Measurements from ENCODE around the gene GABPA. TPM values are rescaled to one million over a fixed set of nuclear protein-coding genes. Genes with fewer than 3 reads are reported as not detected.
"Not testable (repeated sequence)": the region's sequence is repeated elsewhere in the genome, so short reads cannot be mapped to it uniquely, and the experiment has no call there.

Gene GABPA
- 10 to 100 TPM; 40.7 to 49.3 (median 46.8) TPM for polyA plus RNA-seq (ENCODE audit: insufficient read length in 4 of 4)

DNA sequence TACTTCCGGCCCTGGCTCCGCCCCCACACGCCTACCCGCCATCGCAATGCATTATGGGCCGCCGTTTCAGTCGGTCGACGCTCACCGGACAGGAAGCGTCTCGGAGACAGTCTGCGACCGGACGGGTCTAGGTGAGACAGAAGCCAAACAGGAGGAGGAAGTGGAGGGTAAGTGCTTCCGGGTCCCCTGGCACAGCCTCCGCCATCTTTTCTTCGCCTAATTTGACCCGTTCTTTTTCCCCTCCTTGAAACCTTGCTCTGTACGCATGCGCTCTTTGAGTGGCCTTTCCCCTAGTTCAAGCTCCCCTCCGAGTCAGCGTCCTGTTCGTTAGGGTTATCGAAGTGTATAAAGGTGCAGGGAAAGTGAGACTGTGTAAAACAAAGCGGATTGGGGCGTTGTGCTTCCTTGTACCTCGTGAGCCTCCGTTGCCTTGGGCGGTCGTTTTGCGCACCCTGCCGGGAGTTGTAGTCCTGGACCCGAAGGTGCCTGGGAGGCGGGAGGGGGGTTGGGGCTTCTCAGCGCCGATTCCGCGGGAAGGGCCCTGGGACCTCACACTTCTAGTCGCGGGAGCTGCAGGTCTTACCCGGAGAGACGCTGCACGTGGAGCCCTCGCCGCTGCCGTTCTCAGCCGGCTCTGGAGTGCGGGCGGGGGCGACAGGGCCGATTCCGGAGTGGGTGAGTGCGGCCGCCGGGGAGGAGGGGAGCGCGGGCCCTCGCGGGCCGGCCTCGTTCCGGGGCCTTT, at the start of gene GABPA, which contains the start of gene ATP5PF:
GABPA (plus strand) TSS at position 69 of the 742 bp plus-strand sequence. CDS start 6,627 bp downstream, outside the sequence.
ATP5PF (minus strand) TSS at position 1 of the 742 bp plus-strand sequence. CDS start 5,110 bp downstream, outside the sequence.
- DNase-seq (ENCODE audit: low read depth in 4 of 4, low spot score in 2 of 4) = peak; percentile 95 to 100 (median 98)

DNA sequence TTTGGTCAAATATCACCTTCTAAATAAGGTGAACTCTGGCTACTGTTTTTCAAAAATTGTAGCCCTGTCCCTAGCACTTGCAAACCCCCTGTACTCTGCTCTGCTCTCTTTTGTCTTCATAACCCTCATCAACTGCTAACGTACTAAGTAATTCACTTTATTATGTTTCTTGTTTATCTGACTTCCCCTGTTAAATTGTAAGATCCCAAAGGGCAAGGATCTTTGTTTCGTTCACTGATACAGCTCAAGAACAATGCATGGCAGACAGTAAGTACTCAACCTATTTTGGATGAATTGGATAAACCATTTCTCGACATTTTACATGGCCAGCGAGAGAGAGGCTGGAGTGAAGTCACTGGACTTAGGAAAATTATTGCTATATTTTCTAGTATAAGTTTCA, 47.0 kb upstream of the GABPA start:
- DNase-seq (ENCODE audit: low read depth in 4 of 4, low spot score in 2 of 4) = no peak

DNA sequence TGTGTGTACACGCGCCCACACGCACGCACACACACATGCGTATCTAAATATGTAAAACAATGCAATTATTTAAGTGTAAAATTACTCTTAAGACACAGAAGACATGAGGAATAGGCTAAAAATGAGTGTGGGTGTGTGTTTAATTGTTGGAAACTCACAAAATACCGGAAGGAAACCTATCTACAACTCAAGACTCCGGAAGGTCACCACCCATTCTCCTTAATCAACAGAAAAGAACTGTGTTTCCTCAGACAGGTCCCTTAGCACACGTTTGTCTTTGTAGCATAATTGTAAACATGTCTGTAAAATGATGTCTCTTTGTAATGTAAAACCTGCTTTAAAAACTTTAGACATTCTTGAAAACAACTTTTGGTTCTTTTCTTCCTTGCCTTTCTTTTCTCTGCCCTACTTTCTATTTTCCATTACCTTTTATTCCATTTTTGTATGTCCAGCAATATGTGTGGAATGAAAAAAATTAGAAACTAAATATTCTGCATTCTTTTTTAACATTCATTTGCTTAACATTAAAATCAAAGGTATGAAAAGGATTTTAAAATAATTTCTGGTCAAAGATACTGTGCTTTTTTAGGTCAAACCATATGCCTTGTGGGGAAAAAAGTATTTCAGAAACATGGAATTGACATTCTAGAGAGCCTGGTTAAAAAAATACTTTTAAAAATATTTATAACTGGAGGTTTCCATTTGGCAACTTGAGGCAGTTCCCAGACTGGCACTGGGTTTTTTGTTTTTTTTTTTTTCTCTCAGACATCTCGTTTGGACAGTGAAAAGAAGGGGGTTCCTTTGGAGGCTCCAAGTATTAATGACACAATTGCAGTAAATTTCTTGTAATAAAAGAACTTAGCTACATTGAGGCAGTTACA, 46.3 kb upstream of the GABPA start:
- no peak for DNase-seq (ENCODE audit: low read depth in 4 of 4, low spot score in 2 of 4)

DNA sequence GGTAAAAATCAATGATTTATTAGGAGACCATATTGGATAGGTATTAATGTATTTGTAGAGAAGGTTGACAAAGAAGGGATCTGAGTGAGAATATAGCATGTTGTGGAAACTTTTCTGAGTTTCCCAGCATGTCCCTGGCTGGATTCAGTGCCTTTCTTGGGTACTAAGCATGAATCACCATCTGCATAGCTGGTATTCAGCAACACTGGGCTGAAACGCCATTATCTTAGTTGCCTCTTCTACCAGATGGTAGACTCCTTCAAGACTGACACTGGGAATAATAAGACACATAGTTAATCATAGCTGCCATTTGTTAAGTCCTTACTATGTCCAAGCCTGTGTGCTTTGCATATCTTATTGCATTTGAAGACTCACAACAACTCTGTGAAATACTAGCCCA, 45.5 kb upstream of the GABPA start:
- DNase-seq (ENCODE audit: low read depth in 4 of 4, low spot score in 2 of 4) = no peak

DNA sequence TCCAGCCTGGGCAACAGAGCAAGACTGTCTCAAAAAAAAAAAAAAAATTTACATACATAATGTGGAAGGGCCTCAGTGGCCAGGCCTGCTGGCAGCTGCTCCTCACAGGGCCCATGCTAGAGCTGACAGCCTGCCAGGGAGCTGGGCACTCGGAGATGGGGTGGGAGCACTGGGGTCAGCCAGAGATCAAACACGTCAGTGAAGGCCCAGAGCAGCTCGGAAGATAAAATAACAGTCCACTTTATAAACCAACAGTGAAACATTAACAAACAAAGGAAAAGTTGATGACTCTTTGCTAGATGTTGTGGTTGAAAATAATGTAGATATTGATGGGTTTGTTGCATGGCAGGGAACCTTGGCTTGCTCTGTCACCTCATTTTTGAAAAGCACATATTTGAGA, 42.8 kb upstream of the GABPA start:
- DNase-seq (ENCODE audit: low read depth in 4 of 4, low spot score in 2 of 4) = no peak

DNA sequence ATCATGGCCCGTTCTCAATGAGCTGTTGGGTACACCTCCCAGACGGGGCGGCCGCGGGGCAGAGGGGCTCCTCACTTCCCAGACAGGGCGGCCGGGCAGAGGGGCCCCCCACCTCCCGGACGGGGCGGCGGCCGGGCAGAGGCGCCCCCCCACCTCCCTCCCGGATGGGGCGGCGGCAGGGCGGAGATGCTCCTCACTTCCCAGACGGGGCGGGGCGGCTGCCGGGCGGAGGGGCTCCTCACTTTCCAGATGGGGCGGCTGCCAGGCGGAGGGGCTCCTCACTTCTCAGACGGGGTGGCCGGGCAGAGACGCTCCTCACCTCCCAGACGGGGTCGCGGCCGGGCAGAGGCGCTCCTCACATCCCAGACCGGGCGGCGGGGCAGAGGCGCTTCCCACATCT, 39.3 kb upstream of the GABPA start:
- not testable (repeated sequence) for DNase-seq (ENCODE audit: low read depth in 4 of 4, low spot score in 2 of 4)

DNA sequence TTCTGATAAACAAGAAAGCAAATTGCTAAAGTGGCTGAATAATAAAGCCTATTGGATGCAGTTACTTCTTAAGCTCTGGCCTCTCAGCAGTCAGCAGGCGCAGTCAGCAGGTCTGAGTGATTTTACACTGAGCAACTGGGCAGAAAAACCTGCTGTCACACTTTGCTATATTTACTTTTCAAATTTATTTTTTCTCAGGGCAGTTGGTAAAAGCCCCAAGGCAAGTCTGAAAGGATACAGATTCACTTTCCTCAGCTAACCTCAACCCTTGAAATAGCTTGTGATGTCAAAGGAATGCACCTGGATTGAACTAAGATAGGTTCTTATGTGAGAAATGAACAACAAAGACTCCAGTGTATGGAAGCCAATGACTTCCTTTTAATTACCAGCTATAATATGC, 34.0 kb upstream of the GABPA start:
- no peak for DNase-seq (ENCODE audit: low read depth in 4 of 4, low spot score in 2 of 4)

DNA sequence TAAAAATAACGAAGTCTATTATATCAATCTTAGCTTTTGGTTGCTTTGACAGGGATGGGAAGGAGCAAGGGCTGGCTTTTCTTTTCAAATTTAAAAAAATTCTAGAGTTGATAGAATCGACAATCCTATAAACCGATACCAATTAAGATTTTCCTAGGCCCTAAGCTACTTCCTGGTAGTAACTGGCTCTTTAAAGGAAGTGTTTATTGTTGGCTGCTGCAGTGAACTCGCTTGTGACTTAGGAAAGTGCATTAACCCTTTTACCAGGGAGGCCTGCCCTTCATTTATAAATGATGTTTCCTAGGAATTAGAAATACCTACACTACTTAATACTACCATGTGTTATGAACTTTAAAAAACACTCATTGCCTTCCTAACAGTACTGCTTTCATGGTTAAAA, 33.2 kb upstream of the GABPA start:
- no peak for DNase-seq (ENCODE audit: low read depth in 4 of 4, low spot score in 2 of 4)

DNA sequence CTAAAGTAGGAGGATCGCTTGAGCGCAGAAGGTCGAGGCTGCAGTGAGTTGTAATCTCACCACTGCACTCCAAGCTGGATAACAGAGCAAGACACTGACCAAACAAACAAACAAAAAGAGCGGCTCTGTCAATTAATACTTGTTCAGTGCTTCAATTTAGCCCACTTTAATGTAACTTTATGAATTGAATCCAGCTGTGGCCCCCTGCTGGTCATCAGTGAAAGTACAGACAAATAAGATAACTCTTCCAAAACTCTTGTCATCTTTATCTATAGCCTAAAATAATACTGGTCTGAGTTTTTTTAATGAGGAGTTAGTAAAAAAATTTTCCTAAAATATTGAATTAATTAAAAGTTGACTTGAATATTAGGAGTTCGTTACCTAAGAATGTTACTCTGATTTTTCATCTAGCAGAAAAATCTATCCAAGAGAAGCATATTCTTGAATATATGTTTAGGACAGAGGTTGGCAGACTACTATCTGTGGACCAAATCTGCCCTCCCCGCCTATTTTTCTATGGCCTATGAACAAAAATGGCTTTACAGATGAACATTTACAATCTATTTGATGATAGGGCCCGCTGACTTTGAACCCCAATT, 26.2 kb upstream of the GABPA start:
- peak in 2 of 4 donors; percentile 13 to 18 for DNase-seq (ENCODE audit: low read depth in 4 of 4, low spot score in 2 of 4)

DNA sequence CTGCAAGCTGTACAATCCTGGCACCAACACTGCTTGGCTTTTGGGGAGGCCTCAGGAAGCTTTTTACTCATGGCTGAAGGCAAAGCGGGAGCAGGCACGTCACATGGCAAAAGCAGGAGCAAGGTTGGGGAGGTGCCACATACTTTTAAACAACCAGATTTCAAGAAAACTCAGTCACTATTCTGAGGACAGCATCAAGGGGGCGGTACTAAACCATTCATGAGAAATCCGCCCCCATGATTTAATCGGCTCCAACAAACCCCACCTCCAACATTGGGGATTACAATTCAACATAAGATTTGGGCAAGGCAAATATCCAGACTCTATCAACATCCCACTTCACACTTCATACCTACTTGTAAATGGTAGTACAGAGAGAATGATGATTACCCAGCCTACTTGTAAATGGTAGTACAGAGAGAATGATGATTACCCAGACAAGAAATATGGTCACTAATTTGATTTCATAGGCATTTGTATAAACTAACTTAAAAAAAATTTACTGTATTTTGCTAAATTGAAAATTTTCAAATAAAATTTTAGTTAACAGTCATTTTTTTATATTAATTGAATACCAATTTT, 25.0 kb upstream of the GABPA start:
- no peak for DNase-seq (ENCODE audit: low read depth in 4 of 4, low spot score in 2 of 4)

DNA sequence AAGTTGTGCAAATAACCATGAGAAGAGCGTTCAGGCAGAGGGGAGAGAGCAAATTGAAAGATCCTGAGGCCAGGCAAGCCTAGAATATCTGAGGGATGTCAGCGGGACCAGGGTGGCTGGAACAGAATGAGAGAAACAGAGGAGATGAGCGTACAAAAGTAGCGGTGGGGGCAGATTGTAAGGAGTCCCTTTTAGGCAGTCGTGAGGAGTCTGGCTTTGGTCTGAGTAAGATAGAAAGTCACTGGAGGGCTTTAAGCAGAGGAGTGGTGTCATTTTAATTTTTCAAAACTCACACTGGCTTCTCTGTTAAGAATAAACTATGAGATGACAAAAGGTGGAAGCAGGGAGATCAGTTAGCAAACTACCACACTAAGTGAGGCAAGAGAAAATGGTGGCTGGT, 24.2 kb upstream of the GABPA start:
- no peak for DNase-seq (ENCODE audit: low read depth in 4 of 4, low spot score in 2 of 4)

DNA sequence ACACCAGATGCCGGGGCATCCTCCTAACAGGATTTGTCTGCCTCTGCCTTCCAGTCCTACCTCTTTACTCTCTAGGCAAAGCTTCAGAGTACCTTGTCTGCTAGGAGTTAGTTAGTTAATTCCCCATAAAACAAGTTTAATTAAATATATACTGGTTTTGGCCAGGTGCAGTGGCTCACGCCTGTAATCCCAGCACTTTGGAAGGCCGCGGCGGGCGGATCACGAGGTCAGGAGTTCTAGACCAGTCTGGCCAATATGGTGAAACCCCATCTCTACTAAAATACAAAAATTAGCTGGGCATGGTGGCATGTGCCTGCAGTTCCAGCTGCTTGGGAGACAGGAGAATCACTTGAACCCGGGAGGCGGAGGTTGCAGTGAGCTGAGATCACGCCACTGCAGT, 20.7 kb upstream of the GABPA start:
- not testable (repeated sequence) for DNase-seq (ENCODE audit: low read depth in 4 of 4, low spot score in 2 of 4)

DNA sequence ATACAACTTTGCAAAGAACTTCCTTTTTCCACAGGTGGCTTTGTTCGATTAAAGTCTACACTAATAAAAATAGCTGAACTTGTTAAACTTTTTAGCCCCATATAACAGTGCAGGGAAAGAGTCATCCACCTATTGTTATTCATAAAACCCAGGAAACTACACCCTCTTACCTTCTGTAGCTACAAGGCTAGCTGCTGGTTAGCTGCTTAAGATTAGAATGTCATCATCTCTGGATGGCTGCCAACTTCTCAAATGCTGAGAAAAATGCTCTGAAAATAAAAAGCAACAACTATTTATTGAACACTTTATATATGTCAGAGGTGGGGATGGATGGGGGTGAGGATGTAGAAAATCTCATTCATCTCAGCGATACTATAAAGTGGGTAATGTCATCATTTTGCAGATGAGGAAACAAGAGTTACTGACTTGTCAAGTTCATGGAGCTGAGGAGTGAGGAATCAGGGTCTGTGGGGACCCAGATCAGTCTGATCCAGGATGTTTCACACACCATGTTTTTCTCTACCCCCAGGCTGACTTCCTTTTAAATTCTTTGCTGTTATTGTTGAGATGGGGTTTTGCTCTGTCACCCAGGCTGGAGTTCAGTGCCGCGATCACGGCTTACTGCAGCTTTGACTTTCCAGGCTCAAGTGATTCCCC, 17.2 kb upstream of the GABPA start:
- DNase-seq (ENCODE audit: low read depth in 4 of 4, low spot score in 2 of 4) = no peak

DNA sequence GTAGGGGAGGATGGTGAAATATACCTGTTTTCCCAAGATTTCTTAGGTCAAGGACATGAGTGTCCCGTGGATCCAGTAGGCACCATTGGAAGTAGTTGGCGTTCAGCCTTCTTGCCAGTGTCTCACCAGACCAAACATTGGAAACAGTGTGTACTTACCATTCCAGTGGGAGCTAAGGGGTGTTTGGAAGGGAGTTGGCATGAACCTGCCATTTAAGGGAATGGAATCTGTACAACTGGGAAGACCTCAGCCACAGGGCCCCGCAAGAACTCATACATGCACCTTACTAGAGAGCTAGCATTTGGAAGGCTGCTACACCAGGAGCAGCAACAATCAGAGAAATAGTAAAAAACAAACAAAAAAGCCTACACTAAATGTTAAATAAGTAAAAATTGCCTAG, 12.8 kb upstream of the GABPA start:
- DNase-seq (ENCODE audit: low read depth in 4 of 4, low spot score in 2 of 4) = no peak

DNA sequence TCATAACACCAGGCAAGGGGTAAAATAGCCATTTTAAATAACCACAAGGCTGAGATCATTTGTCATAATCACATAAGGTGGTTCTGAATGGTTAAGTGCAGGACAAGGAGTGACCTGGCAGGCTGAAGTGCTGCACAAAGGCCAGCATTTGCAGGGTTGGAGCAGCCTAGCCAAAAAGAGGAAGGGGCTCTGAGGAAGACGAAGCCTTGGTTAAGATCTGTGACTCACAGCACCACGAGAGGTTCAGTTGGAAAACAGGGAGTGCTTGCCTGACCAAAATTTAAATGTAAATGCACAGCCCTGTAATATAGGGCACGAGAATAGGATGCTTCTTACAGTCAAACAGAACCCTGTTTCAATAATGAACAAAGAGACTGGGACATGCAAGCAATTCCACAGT, 12.1 kb upstream of the GABPA start:
- no peak for DNase-seq (ENCODE audit: low read depth in 4 of 4, low spot score in 2 of 4)

DNA sequence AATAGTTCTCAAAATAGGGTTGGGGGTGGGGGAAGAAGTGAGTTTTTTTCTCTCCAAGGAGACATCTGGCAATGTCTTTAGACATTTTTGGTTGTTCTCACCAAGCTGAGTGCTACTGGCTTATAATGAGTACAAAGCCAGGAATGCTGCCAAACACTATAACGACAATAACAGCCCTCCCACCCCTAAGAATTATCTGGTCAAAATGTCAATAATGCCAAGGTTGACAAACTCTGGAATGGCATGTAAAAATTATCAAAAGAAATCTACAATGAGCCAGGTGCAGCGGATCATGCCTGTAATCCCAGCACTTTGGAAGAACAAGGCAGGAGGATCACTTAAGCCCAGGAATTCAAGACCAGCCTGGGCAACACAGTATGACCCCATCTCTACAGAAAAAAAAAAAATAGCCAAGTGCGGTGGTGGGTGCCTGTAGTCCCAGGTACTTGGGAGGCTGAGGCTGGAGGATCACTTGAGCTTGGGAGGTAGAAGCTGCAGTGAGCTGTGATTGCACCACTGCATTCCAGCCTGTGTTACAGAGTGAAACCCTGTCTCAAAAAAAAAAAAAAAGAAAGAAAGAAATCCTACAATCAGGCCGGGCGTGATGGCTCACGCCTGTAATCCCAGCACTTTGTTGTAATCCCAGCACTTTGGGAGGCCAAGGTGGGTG, 2.5 kb upstream of the GABPA start:
- DNase-seq (ENCODE audit: low read depth in 4 of 4, low spot score in 2 of 4) = no peak

DNA sequence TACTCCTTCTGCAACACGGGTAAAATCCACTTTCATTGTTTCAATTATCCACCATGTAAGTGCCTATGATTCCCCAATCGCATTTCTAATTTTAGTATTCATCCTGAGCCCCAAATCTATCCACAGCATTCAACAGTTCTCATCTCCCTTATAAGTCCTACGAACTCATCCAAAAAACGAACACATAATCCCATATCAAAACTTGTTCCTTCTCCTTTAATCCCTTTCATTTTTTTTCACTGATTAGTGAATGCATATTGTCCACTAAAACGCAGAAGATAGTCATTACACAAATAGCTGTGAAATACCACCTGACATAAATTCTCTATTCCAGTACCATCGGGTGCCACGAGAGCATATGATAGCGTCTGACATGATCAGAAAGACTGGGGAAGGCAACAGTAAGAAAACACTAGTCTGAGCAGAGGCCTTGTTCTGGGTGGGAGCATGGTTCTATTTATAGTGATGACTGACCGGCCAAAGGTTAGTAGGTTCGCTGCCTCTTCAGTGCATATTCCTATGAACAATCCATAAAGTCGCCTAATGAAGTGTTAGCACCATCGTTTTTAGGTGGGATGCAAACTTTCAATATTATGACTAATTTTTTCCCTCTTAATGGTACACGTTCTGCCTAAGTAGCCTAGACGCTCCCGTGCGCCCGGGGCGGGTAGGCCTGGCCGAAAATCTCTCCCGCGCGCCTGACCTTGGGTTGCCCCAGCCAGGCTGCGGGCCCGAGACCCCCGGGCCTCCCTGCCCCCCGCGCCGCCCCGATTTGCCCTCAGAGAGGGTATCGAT, 716 bp upstream of the GABPA start:
- DNase-seq (ENCODE audit: low read depth in 4 of 4, low spot score in 2 of 4) = peak in 1 of 4 donors; percentile 7

DNA sequence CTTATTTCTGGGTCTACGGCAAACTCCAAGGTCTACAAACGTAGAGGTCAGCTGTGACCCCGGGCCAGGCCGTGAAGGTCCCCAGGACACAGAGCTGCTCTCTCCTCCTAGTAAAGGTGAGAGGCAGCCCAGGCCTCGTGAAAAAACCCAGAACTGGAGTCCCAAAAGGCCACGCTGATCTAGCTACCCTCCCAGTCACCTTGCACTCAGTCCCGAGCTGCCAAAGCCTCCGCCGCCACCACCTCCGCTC, 193 bp upstream of the GABPA start:
- DNase-seq (ENCODE audit: low read depth in 4 of 4, low spot score in 2 of 4) = no peak

Measured in left renal cortex interstitium (tissue), 4 donors.